ENCODE measurements around the gene TSHZ3. TPM values are rescaled to one million over a fixed set of nuclear protein-coding genes. Genes with fewer than 3 reads are reported as not detected.

Gene TSHZ3
- total and polyA plus RNA-seq, 2 of the 8 experiments (the other 6 are each of a cell fraction or from before 2014, with no cell fraction given) = 3.1 to 12.3 TPM

DNA sequence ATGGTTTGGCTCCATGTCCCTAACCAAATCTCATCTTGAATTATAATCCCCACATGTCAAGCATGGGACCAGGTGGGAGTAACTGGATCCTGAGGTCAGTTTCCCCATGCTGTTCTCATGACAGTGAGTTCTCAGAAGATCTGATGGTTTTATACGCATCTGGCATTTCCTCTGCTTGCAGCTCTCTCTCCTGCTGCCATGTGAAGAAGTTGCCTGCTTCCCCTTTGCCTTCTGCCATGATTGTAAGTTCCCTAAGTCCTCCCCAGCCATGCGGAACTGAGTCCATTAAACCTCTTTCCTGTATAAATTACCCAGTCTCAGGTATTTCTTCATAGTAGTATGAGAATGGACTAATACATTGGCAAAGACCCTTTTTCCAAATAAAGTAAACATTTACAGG, 96.8 kb downstream of the TSHZ3 start:
- Histone ChIP-seq H3K18ac (ENCODE audit: extremely low read depth, low read length) (no peak overlapping the region), H3K4me1 (replicated peaks in 1 of 4; ENCODE audit: control insufficient read depth in 3 of 4, insufficient read depth in 4 of 4, low read length in 3 of 4) (peaks cover 0 to 8% (median 6%) of the 10 kb centered on the region in 4 experiments; a peak in 4 of 7 replicates), H3K4me2 (ENCODE audit: insufficient read depth in 1 of 2, low read depth in 2 of 2, low read length in 2 of 2) (no peak overlapping the region), H4K5ac (ENCODE audit: insufficient read length, low read depth, low read length) (no peak overlapping the region), H3K9me3 (ENCODE audit: insufficient read depth in 2 of 2, low read depth in 1 of 2, low read length in 1 of 2) (no peaks in the 10 kb centered on the region), H3K4me3 (ENCODE audit: extremely low read depth in 1 of 4, insufficient read depth in 2 of 4, low read depth in 3 of 4, low read length in 4 of 4) (no peak overlapping the region), H2AK5ac (ENCODE audit: low read depth, low read length) (no peak overlapping the region), H4K91ac (replicated peaks; ENCODE audit: insufficient read length, low read length) (no peak overlapping the region), H2BK5ac (ENCODE audit: low read depth, low read length) (no peak overlapping the region), H4K8ac (ENCODE audit: extremely low read depth, insufficient read depth, low read length) (no peak overlapping the region), H3K56ac (replicated peaks; ENCODE audit: insufficient read length, low read depth, low read length) (no peak overlapping the region), H2AFZ (ENCODE audit: low read length) (no peak overlapping the region), H3K14ac (ENCODE audit: insufficient read length) (no peak overlapping the region), H3K79me1 (ENCODE audit: low read depth, low read length) (no peaks in the 10 kb centered on the region), H3K36me3 (ENCODE audit: control insufficient read depth in 2 of 4, insufficient read depth in 4 of 4, low read length in 3 of 4) (no peaks in the 10 kb centered on the region), H3K9ac (replicated peaks in 1 of 4; ENCODE audit: extremely low read depth in 1 of 4, low read depth in 3 of 4, low read length in 3 of 4) (no peak overlapping the region), H2BK12ac (ENCODE audit: low read depth, low read length) (no peak overlapping the region), H3K27me3 (replicated peaks in 1 of 4; ENCODE audit: control insufficient read depth in 3 of 4, extremely low read depth in 1 of 4, insufficient read depth in 3 of 4, low read length in 3 of 4) (no peaks in the 10 kb centered on the region), H3K79me2 (ENCODE audit: control insufficient read depth in 1 of 2, insufficient read depth in 2 of 2, low read length in 2 of 2) (no peaks in the 10 kb centered on the region), H3K23ac (ENCODE audit: insufficient read length) (no peak overlapping the region), H3K4ac (replicated peaks; ENCODE audit: insufficient read length, low read depth, low read length) (no peak overlapping the region), H4K20me1 (replicated peaks in 1 of 2; ENCODE audit: control insufficient read depth in 1 of 2, insufficient read depth in 2 of 2, low read length in 2 of 2) (no peaks in the 10 kb centered on the region), H2BK15ac (ENCODE audit: low read length) (no peak overlapping the region), H3K23me2 (ENCODE audit: low read depth, low read length) (no peaks in the 10 kb centered on the region), H3K27ac (ENCODE audit: low read depth, low read length) (no peak overlapping the region), H2BK120ac (replicated peaks; ENCODE audit: low read depth, low read length) (no peak overlapping the region), H2BK20ac (ENCODE audit: low read length) (no peak overlapping the region)
- FAIRE-seq (no peak), DNase-seq (ENCODE audit: low read depth in 1 of 2, low spot score in 2 of 2) (no peak)
- CTCF ChIA-PET (ENCODE audit: partially characterized antibody) = no interaction called here
- WGBS, 2 experiments (ENCODE audit: extremely low coverage in 1 of 2, insufficient coverage in 1 of 2, insufficient read length in 1 of 2, insufficient replicate concordance in 2 of 2, low coverage in 1 of 2, low lambda C conversion rate in 2 of 2, missing lambda C conversion rate in 1 of 2) = 74% methylated on average over 2 of the region's 2 CpGs; no CpG with 5 or more reads in 1 of the 2 experiments
- POLR2A ChIA-PET (ENCODE audit: partially characterized antibody) = no interaction called here
- TF ChIP-seq EP300 (IDR thresholded peaks at IDR 0.05; ENCODE audit: borderline replicate concordance in 1 of 2, low read depth in 2 of 2, low read length in 2 of 2) (no peak), SP1 (IDR thresholded peaks at IDR 0.05; ENCODE audit: low read depth, low read length) (no peak), JUND (IDR thresholded peaks at IDR 0.05; ENCODE audit: low read length) (no peak), GTF2F1 (IDR thresholded peaks at IDR 0.05; ENCODE audit: borderline replicate concordance, low read depth, low read length) (no peak), CBX8 (IDR thresholded peaks at IDR 0.05; ENCODE audit: borderline replicate concordance, low read depth, low read length) (no peak), ZNF274 (IDR thresholded peaks at IDR 0.05; ENCODE audit: borderline replicate concordance, extremely low read depth, low read length) (no peak)
- TF ChIP-seq, protein P1, sequence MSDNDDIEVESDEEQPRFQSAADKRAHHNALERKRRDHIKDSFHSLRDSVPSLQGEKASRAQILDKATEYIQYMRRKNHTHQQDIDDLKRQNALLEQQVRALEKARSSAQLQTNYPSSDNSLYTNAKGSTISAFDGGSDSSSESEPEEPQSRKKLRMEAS (IDR thresholded peaks at IDR 0.05) = no peak
- TF ChIP-seq, protein P2, sequence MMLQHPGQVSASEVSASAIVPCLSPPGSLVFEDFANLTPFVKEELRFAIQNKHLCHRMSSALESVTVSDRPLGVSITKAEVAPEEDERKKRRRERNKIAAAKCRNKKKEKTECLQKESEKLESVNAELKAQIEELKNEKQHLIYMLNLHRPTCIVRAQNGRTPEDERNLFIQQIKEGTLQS (IDR thresholded peaks at IDR 0.05; ENCODE audit: insufficient read depth, low read depth, low read length) = no peak
